ENCODE results near the gene PCK2.
"Not testable (repeated sequence)": the region's sequence is repeated elsewhere in the genome, so short reads cannot be mapped to it uniquely, and the experiment has no call there.

Gene PCK2

DNA sequence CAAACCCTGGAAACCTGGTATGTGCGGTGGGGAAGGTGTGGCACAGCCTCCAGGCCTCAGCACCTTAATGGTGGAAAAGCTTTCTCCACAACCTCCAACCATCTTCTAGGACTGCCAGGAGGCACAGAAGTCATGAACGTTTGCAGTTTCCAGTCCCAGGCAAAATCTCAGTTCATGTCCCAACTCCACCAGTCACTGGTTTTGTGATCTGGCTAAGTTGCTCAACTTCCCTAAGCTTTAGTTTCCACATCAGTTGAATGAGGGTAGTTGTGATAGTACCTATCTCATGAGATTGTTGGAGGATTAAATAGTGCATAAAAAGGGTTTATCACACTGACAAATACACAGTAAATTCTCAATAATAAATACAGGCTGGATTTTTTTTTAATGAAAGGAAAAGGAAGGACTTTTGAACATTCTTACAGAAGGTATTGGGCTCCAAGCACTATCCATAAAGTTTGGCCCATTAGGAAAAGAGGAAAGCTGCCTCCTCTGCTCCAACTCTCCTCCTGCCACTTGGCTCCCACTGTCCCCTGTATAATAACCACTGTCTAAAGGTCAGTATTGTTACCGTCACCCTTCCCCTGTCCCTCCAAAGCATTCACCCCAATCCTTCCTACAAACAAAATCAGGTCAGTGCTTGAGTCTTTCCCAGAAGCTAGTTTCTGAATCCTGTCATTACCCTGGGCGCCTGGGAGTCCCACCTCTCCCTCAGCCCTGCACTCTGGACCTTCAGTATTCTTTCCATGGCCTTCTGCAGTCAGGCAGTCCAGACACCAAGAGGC, 6.3 kb downstream of the PCK2 start:
- TF ChIP-seq, protein P1, sequence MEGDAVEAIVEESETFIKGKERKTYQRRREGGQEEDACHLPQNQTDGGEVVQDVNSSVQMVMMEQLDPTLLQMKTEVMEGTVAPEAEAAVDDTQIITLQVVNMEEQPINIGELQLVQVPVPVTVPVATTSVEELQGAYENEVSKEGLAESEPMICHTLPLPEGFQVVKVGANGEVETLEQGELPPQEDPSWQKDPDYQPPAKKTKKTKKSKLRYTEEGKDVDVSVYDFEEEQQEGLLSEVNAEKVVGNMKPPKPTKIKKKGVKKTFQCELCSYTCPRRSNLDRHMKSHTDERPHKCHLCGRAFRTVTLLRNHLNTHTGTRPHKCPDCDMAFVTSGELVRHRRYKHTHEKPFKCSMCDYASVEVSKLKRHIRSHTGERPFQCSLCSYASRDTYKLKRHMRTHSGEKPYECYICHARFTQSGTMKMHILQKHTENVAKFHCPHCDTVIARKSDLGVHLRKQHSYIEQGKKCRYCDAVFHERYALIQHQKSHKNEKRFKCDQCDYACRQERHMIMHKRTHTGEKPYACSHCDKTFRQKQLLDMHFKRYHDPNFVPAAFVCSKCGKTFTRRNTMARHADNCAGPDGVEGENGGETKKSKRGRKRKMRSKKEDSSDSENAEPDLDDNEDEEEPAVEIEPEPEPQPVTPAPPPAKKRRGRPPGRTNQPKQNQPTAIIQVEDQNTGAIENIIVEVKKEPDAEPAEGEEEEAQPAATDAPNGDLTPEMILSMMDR (IDR thresholded peaks at IDR 0.05; ENCODE audit: extremely low read depth, insufficient read depth, missing control alignments): no peak
- DNase-seq (ENCODE audit: low spot score): no peak
- in situ Hi-C loops (cut with MboI; ENCODE audit: low pct_unique_long_range_greater_than_20kb, low sequenced_read_pairs, unreplicated experiment): no loop called here

DNA sequence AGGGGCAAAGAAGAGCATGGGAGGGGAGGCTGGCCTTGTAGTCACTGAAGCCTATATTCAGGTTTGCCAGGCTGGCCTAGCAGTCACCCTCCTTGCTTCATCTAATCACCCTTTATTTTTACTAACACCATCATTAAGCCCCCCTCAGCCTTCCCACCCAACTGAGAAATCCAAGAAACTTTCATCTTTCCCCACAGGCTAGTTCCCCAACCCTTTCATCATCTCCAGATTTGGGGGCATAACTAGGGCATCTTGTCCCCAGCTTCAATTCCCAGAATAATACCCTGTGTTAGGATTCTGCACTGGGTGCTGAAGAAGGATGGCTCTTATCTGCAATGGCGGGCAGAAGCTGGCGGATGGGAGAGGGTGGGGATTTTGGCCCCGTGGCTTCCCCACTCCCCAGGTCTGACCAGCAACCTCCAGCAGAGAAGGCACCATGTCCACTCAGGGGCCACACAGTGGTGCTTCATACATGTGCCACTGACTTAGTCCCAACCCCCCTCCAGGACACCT, 6.9 kb downstream of the PCK2 start:
- in situ Hi-C loops (cut with MboI; ENCODE audit: low pct_unique_long_range_greater_than_20kb, low sequenced_read_pairs, unreplicated experiment): no loop called here
- TF ChIP-seq, protein P1 (IDR thresholded peaks at IDR 0.05; ENCODE audit: extremely low read depth, insufficient read depth, missing control alignments): no peak
- no peak for DNase-seq (ENCODE audit: low spot score)

DNA sequence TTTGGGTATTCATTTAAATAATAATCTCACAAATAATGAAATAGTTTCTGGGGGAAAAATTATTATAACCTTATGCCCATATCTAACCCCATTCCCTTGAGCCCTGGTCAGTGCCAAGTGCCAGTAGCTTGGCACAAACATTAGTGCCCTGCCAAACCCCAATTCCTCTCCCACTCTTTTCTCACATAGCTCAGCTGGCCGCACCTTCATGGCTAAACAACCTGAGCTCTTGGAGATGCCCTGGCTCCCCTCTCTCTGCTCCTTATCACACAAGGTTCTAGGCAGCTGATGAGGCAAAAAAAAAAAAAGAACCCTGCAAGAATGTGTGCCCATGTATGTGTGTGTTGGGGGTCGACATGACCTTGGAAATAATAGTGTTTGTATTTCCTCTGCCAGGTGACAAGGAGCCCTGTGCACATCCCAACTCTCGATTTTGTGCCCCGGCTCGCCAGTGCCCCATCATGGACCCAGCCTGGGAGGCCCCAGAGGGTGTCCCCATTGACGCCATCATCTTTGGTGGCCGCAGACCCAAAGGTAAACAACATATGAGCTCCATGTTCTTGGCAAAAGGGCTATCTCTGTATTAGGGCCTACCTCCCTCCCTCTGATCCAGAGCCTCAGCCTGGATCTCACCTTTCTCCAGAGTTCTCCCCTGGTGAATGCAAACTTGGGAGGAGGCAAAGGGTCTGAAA, 8.4 kb downstream of the PCK2 start:
- no peak for DNase-seq (ENCODE audit: low spot score)
- TF ChIP-seq, protein P1 (IDR thresholded peaks at IDR 0.05; ENCODE audit: extremely low read depth, insufficient read depth, missing control alignments): no peak
- in situ Hi-C loops (cut with MboI; ENCODE audit: low pct_unique_long_range_greater_than_20kb, low sequenced_read_pairs, unreplicated experiment): no loop called here

DNA sequence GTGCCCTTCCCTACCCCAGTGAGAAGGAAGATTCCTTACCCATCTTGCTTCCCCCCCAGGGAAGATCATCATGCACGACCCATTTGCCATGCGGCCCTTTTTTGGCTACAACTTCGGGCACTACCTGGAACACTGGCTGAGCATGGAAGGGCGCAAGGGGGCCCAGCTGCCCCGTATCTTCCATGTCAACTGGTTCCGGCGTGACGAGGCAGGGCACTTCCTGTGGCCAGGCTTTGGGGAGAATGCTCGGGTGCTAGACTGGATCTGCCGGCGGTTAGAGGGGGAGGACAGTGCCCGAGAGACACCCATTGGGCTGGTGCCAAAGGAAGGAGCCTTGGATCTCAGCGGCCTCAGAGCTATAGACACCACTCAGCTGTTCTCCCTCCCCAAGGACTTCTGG, 9.3 kb downstream of the PCK2 start:
- in situ Hi-C loops (cut with MboI; ENCODE audit: low pct_unique_long_range_greater_than_20kb, low sequenced_read_pairs, unreplicated experiment): no loop called here
- TF ChIP-seq, protein P1 (IDR thresholded peaks at IDR 0.05; ENCODE audit: extremely low read depth, insufficient read depth, missing control alignments): no peak
- no peak for DNase-seq (ENCODE audit: low spot score)

DNA sequence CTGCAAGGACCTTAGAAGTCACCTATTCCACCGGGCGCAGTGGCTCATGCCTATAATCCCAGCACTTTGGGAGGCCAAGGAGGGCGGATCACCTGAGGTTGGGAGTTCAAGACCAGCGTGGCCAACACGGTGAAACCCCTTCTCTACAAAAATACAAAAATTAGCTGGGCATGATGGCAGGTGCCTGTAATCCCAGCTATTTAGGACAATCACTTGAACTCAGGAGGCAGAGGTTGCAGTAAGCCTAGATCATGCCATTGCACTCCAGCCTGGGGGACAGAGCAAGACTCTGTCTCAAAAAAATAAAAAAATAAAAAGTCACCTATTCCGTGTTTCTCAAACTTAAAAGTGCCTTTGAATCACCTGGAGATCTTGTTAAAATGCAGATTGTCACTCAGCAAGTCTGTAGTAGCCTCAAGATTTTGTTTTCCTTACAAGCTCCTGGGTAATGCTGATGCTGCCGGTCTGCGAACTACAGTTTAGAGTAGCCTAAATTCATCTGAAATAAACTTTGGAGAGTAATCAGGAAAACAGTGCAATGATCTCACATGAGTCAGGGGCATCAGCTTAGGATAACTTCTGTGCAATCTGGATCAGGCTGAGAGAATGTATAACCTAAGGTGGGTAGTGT, 11.6 kb downstream of the PCK2 start:
- DNase-seq (ENCODE audit: low spot score); in situ Hi-C loops (cut with MboI; ENCODE audit: low pct_unique_long_range_greater_than_20kb, low sequenced_read_pairs, unreplicated experiment): not testable (repeated sequence)

DNA sequence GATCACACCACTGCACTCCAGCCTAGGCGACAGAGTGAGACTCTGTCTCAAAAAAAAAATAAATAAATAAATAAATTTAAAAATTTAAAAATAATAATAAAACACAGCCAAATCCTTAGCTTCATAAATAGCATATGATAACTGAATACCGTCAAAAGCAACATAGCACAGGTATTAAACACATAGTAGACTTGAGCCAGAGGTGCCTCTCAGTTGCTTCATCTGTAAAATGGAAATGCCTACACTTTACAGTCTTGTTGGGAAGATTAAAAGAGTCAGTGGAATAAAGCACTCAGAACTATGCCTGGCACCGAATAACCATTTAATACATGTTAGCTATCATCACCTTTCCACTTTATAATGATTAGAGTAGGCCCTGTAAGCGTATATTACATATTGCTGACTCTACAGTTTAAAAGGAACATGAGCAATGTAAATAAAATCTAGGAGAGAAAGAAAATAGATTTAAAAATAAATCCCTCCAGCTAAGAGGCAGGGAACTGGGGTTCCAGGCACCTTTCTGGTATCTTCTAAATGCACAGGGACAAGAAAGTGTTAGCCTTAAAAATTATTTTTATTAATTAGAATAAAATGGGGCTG, 12.7 kb downstream of the PCK2 start:
- TF ChIP-seq, protein P1 (IDR thresholded peaks at IDR 0.05; ENCODE audit: extremely low read depth, insufficient read depth, missing control alignments): no peak
- in situ Hi-C loops (cut with MboI; ENCODE audit: low pct_unique_long_range_greater_than_20kb, low sequenced_read_pairs, unreplicated experiment): no loop called here
- DNase-seq (ENCODE audit: low spot score): no peak
